Keratinocyte (primary cell): Measurements from ENCODE around the gene SEPTIN10. TPM values are rescaled to one million over a fixed set of nuclear protein-coding genes. Genes with fewer than 3 reads are reported as not detected.
"Not testable (repeated sequence)": the region's sequence is repeated elsewhere in the genome, so short reads cannot be mapped to it uniquely, and the experiment has no call there.

Source experiments
- DNase-seq: peaks from one replicate; pipeline ENCODE4 v3.0.0-alpha.2; 2011; ENCODE audit warnings: low read depth, missing footprints, low spot score
- FAIRE-seq: peaks from 2 replicates; lab custom pipeline; 2011; peaks lifted over from hg19 to GRCh38; lab: Jason Lieb, UNC
- H2AFZ ChIP-seq: 2 replicates; pipeline ENCODE4 v1.6.0; 2012; ENCODE audit warnings: low read length, control low read depth, inconsistent platforms; ENCODE audit not compliant: control insufficient read depth
- H3K27ac ChIP-seq: 2 replicates; pipeline ENCODE4 v1.5.1; 2011; ENCODE audit warnings: low read length; ENCODE audit not compliant: control insufficient read depth, insufficient read depth
- H3K27me3 ChIP-seq: 3 replicates; pipeline ENCODE4 v1.6.0; 2011; ENCODE audit warnings: low read length; ENCODE audit not compliant: control insufficient read depth, insufficient read depth; ENCODE audit errors: extremely low read depth
- H3K36me3 ChIP-seq, 2 experiments: 2 replicates in 1 of 2; 3 replicates in 1 of 2; pipeline ENCODE4 v1.5.1; 2011; ENCODE audit warnings: low read length in 2 of 2, mild to moderate bottlenecking in 1 of 2; ENCODE audit not compliant: control insufficient read depth in 2 of 2, insufficient read depth in 2 of 2; ENCODE audit errors: extremely low read depth in 1 of 2
- H3K4me1 ChIP-seq: 3 replicates; pipeline ENCODE4 v1.5.1; 2011; ENCODE audit warnings: low read length; ENCODE audit not compliant: control insufficient read depth, insufficient read depth; ENCODE audit errors: extremely low read depth
- H3K4me2 ChIP-seq: 3 replicates; pipeline ENCODE4 v1.6.0; 2011; ENCODE audit warnings: low read depth, low read length; ENCODE audit not compliant: control insufficient read depth, insufficient read depth; ENCODE audit errors: extremely low read depth
- H3K4me3 ChIP-seq, 3 experiments: fragments of 200-600 bp in 1 of 3; sonication (generic) in 1 of 3; 2 replicates in 2 of 3; 3 replicates in 1 of 3; pipeline ENCODE4 v1.5.1; 2011 to 2016; ENCODE audit warnings: low read length in 3 of 3, mild to moderate bottlenecking in 3 of 3, control low read depth in 2 of 3, inconsistent platforms in 1 of 3, low read depth in 1 of 3, mixed read lengths in 1 of 3, mixed run types in 1 of 3, moderate library complexity in 1 of 3; ENCODE audit not compliant: control insufficient read depth in 2 of 3, insufficient read depth in 2 of 3; ENCODE audit errors: extremely low read depth in 1 of 3
- H3K79me2 ChIP-seq: 2 replicates; pipeline ENCODE4 v1.6.0; 2012; ENCODE audit warnings: low read length; ENCODE audit not compliant: control insufficient read depth, insufficient read depth
- H3K9ac ChIP-seq: 3 replicates; pipeline ENCODE4 v1.6.0; 2011; ENCODE audit warnings: low read length; ENCODE audit not compliant: control insufficient read depth, insufficient read depth; ENCODE audit errors: extremely low read depth
- H3K9me1 ChIP-seq: 3 replicates; pipeline ENCODE4 v1.6.0; 2011; ENCODE audit warnings: low read length; ENCODE audit not compliant: control insufficient read depth, insufficient read depth; ENCODE audit errors: extremely low read depth
- H3K9me3 ChIP-seq: 2 replicates; pipeline ENCODE4 v1.5.1; 2012; ENCODE audit warnings: low read depth, low read length; ENCODE audit not compliant: control insufficient read depth
- H4K20me1 ChIP-seq: 3 replicates; pipeline ENCODE4 v1.6.0; 2011; ENCODE audit warnings: low read length; ENCODE audit not compliant: control insufficient read depth, insufficient read depth; ENCODE audit errors: extremely low read depth
- CTCF ChIP-seq, 3 experiments: IDR thresholded peaks in 1 of 3; conservative IDR thresholded peaks in 1 of 3; optimal IDR thresholded peaks in 1 of 3; 2 replicates in 2 of 3; 3 replicates in 1 of 3; pipeline versions ENCODE3 to v1.5.1; 2011; ENCODE audit warnings: low read length in 3 of 3, mild to moderate bottlenecking in 3 of 3, moderate library complexity in 2 of 3, control low read depth in 1 of 3, inconsistent platforms in 1 of 3; ENCODE audit not compliant: insufficient read depth in 2 of 3; ENCODE audit errors: extremely low read depth in 1 of 3
- EZH2 ChIP-seq: IDR thresholded peaks from one replicate; pipeline ENCODE4 v1.6.1; 2012; ENCODE audit warnings: inconsistent platforms, mild to moderate bottlenecking, low read length, moderate library complexity
- dilution Hi-C: fragments of 300-500 bp; cut with MboI; formaldehyde crosslinking; loops from one replicate; pipeline ENCODE4 v1.7.0; 2020; ENCODE audit warnings: low sequenced_read_pairs; ENCODE audit not compliant: extremely low pct_ligation_motif_present
- polyA plus RNA-seq, 5 experiments: library from polyadenylated mRNA; depleted of rRNA in 3 of 5; stranded (reverse) in 3 of 5; stranded (forward) in 1 of 5; unstranded in 1 of 5; fragments of >200 nt; gene quantifications; 1 replicate in 1 of 5; 2 replicates in 3 of 5; 3 replicates in 1 of 5; pipeline versions ENCODE4 v1.2.1 to v1.2.3, GENCODE V29; 2011 to 2012; ENCODE audit warnings: missing spikeins in 2 of 5, low read depth in 1 of 5, low replicate concordance in 1 of 5

SEPTIN10 gene
- polyA plus RNA-seq, 1 donor (not counting 4 experiments of a cell fraction or from before 2014, with no cell fraction given) = 72.6 TPM

- Histone ChIP-seq H3K79me2 (no peaks in the 10 kb centered on the region), H3K9me3 (no peaks in the 10 kb centered on the region), H3K27ac (no peak overlapping the region), H4K20me1 (no peaks in the 10 kb centered on the region), H3K27me3 (no peaks in the 10 kb centered on the region), H3K9ac (no peak overlapping the region), H3K4me3 (no peak overlapping the region), H3K4me2 (no peak overlapping the region), H3K9me1 (no peaks in the 10 kb centered on the region), H3K4me1 (peaks cover 15% of the 10 kb centered on the region), H2AFZ (peak overlapping the region; percentile 78), H3K36me3 (no peaks in the 10 kb centered on the region)
- no peak for FAIRE-seq
- TF ChIP-seq CTCF (optimal IDR thresholded peaks at IDR 0.05 in 1 of 3, IDR thresholded peaks at IDR 0.05 in 1 of 3, conservative IDR thresholded peaks at IDR 0.05 in 1 of 3; ENCODE audit: extremely low read depth in 1 of 3, insufficient read depth in 2 of 3, low read length in 3 of 3) (no peak), EZH2 (no peak)
- dilution Hi-C loops = no loop called here
- DNase-seq = no peak
These were observed 31.8 kb upstream of the SEPTIN10 start for GRCh38 chr2:109645412-109646184.

- Histone ChIP-seq H3K4me1 (peaks cover 12% of the 10 kb centered on the region), H3K27ac (peak overlapping the region; percentile 8), H3K79me2 (no peaks in the 10 kb centered on the region), H3K27me3 (no peaks in the 10 kb centered on the region), H3K9me3 (no peaks in the 10 kb centered on the region), H4K20me1 (no peaks in the 10 kb centered on the region), H3K36me3 (no peaks in the 10 kb centered on the region), H3K9ac (no peak overlapping the region), H3K4me2 (peak overlapping the region; percentile 76), H2AFZ (peak overlapping the region; percentile 78), H3K9me1 (no peaks in the 10 kb centered on the region), H3K4me3 (peak overlapping the region in 2 of 3 experiments; percentile 34 to 38)
- no peak for TF ChIP-seq EZH2
- no peak for TF ChIP-seq CTCF (optimal IDR thresholded peaks at IDR 0.05 in 1 of 3, IDR thresholded peaks at IDR 0.05 in 1 of 3, conservative IDR thresholded peaks at IDR 0.05 in 1 of 3; ENCODE audit: extremely low read depth in 1 of 3, insufficient read depth in 2 of 3, low read length in 3 of 3)
- FAIRE-seq = peak; percentile 23
- DNase-seq = no peak
- dilution Hi-C loops = no loop called here
These were observed 31.0 kb upstream of the SEPTIN10 start for GRCh38 chr2:109644571-109645275.

- FAIRE-seq, H3K9me1 ChIP-seq, H3K9ac ChIP-seq, H3K4me3 ChIP-seq, H3K27me3 ChIP-seq, H2AFZ ChIP-seq, H3K36me3 ChIP-seq, H3K4me2 ChIP-seq, H4K20me1 ChIP-seq, dilution Hi-C loops, H3K9me3 ChIP-seq, H3K27ac ChIP-seq, DNase-seq, H3K79me2 ChIP-seq: not testable (repeated sequence)
- H3K4me1 ChIP-seq = peaks cover 21% of the 10 kb centered on the region
These were observed 26.2 kb upstream of the SEPTIN10 start for GRCh38 chr2:109640000-109640399.
